GM19395 (cell line): Measurements from ENCODE around the gene CNRIP1.
"Not testable (repeated sequence)": the region's sequence is repeated elsewhere in the genome, so short reads cannot be mapped to it uniquely, and the experiment has no call there.

Experiments used
- ATAC-seq: cut with Tn5 transposase; IDR thresholded peaks from one replicate; pipeline ENCODE4 v1.9.1; 2021; ENCODE audit warnings: mild to moderate bottlenecking, moderate library complexity; ENCODE audit not compliant: unreplicated experiment

CNRIP1 gene

GRCh38 chr2:68319398-68320117 is at the start of gene CNRIP1:
TSS of gene CNRIP1 (minus strand) at chr2:68319949. CDS start at chr2:68319400, 549 bp downstream.
- ATAC-seq: no peak

GRCh38 chr2:68369337-68369734 is 49.6 kb upstream of the CNRIP1 start:
- no peak for ATAC-seq

- no peak for ATAC-seq
Observed at GRCh38 chr2:68368654-68369336, 49.0 kb upstream of the CNRIP1 start.

- no peak for ATAC-seq
Observed at GRCh38 chr2:68367953-68368653, 48.4 kb upstream of the CNRIP1 start.

- no peak for ATAC-seq
Observed at GRCh38 chr2:68366083-68366560, 46.4 kb upstream of the CNRIP1 start.

- ATAC-seq: peak; percentile 65
Observed at GRCh38 chr2:68365087-68365486, 45.3 kb upstream of the CNRIP1 start, which contains the start of gene PLEK. TSS of gene PLEK (plus strand) at chr2:68365282. CDS start at chr2:68365352, 70 bp downstream.

- no peak for ATAC-seq
Observed at GRCh38 chr2:68363721-68364120, 44.0 kb upstream of the CNRIP1 start.

- peak; percentile 1 for ATAC-seq
Observed at GRCh38 chr2:68362749-68363148, 43.0 kb upstream of the CNRIP1 start.

- ATAC-seq: peak; percentile 48
Observed at GRCh38 chr2:68362069-68362468, 42.3 kb upstream of the CNRIP1 start.

- ATAC-seq: no peak
Observed at GRCh38 chr2:68359889-68360288, 40.1 kb upstream of the CNRIP1 start.

- ATAC-seq: peak; percentile 59
Observed at GRCh38 chr2:68357605-68358337, 38.0 kb upstream of the CNRIP1 start.

GRCh38 chr2:68356599-68357239 is 37.0 kb upstream of the CNRIP1 start:
- no peak for ATAC-seq

- no peak for ATAC-seq
Observed at GRCh38 chr2:68352651-68353391, 33.1 kb upstream of the CNRIP1 start.

- no peak for ATAC-seq
Observed at GRCh38 chr2:68351997-68352396, 32.2 kb upstream of the CNRIP1 start.

- ATAC-seq: not testable (repeated sequence)
Observed at GRCh38 chr2:68349091-68349490, 29.3 kb upstream of the CNRIP1 start.

- ATAC-seq: no peak
Observed at GRCh38 chr2:68345129-68345875, 25.6 kb upstream of the CNRIP1 start.

GRCh38 chr2:68344031-68344430 is 24.3 kb upstream of the CNRIP1 start:
- no peak for ATAC-seq

- no peak for ATAC-seq
Observed at GRCh38 chr2:68342470-68342869, 22.7 kb upstream of the CNRIP1 start.

GRCh38 chr2:68341583-68341982 is 21.8 kb upstream of the CNRIP1 start:
- ATAC-seq: no peak
